ENCODE data around the gene TOX3. TPM values are rescaled to one million over a fixed set of nuclear protein-coding genes. Genes with fewer than 3 reads are reported as not detected.
A peak's percentile ranks its signal among the peaks of the same experiment; 100 is the strongest.

The TOX3 gene
- total RNA-seq, 2 donors from 2014 or later = 50.5 to 53.0 TPM

DNA sequence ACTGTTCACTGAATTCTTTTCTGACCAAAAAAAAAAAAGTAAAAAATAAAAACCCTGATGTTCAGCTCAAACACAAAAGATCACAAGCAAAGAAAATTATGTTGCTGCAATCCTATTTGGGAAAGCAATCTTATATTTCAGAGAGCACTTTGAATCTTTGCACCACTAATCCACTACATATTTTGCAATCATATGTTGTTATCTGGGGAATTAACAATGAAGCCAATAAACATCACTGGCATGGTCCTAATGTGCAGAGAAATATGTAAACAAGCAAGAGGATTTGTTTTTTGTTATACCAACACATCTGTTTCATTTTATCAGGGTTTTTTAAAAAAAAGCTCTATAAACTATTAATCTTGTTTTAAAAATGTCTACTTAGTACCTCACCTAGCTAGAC, 84.1 kb downstream of the TOX3 start:
- H3K9me3 ChIP-seq = no peaks in the 10 kb centered on the region
- H3K36me3 ChIP-seq = no peaks in the 10 kb centered on the region
- DNase-seq = no peak
- H3K27me3 ChIP-seq = no peaks in the 10 kb centered on the region
- no peak for TF ChIP-seq CTCF (IDR thresholded peaks at IDR 0.05)
- intact Hi-C loops (cut with DNase I) = no loop called here
- no peak overlapping the region for H3K9ac ChIP-seq (ENCODE audit: low read depth in 2 of 2, low read length in 2 of 2)
- H3K4me1 ChIP-seq = peaks cover 3% of the 10 kb centered on the region
- no peak overlapping the region for H3K4me3 ChIP-seq
- H3K27ac ChIP-seq = no peak overlapping the region

GRCh38 chr16:52460639-52461178, 86.2 kb downstream of the TOX3 start:
- DNase-seq = no peak
- Histone ChIP-seq H3K27me3 (no peaks in the 10 kb centered on the region), H3K4me3 (no peak overlapping the region), H3K27ac (no peak overlapping the region), H3K4me1 (peaks cover 3% of the 10 kb centered on the region), H3K36me3 (no peaks in the 10 kb centered on the region), H3K9ac (ENCODE audit: low read depth in 2 of 2, low read length in 2 of 2) (no peak overlapping the region), H3K9me3 (no peaks in the 10 kb centered on the region)
- TF ChIP-seq CTCF (IDR thresholded peaks at IDR 0.05) = no peak
- intact Hi-C loops (cut with DNase I) = no loop called here

GRCh38 chr16:52456368-52456767, 90.6 kb downstream of the TOX3 start:
- TF ChIP-seq CTCF (IDR thresholded peaks at IDR 0.05) = no peak
- Histone ChIP-seq H3K27me3 (no peaks in the 10 kb centered on the region), H3K36me3 (no peaks in the 10 kb centered on the region), H3K9me3 (no peaks in the 10 kb centered on the region), H3K4me1 (no peaks in the 10 kb centered on the region), H3K4me3 (no peak overlapping the region), H3K9ac (ENCODE audit: low read depth in 2 of 2, low read length in 2 of 2) (no peak overlapping the region), H3K27ac (no peak overlapping the region)
- intact Hi-C loops (cut with DNase I) = no loop called here
- DNase-seq = no peak

DNA sequence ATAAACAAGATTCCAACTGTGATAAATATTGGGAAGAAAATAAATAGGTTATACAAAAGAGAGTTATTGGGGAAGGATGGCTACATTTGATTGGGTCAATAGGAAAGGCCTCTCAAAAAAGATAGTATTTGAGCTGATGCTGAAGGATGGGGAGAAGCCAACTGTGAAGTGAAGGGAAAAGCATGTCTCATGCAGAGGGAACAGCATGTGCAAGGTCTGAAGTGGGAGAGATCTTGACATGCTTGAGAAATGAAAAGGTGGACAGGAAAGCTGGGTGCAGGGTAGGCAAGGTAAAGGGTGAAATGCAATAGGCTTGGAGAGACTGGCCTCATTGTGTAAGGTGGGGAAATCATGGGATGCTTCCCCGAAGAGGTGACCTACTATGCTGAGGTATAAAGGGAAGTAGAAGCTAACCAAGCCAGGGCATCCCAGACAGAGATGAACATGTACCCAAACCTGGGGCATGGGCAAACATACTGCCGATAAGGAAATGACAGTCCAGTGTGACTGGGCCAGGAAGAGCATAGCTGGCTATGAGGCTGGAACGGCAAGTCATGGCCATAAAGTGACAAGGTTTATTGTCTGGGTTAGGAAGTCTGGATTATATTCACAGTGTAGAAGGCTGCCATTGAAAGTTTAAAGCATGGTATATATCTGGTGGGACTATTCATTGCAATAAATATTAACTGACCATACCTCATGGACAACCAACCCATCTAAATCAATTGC, 91.2 kb downstream of the TOX3 start:
- no peaks in the 10 kb centered on the region for H3K36me3 ChIP-seq

GRCh38 chr16:52453644-52454043, 93.3 kb downstream of the TOX3 start:
- Histone ChIP-seq H3K36me3 (no peaks in the 10 kb centered on the region), H3K4me3 (no peak overlapping the region), H3K9me3 (no peaks in the 10 kb centered on the region), H3K27me3 (no peaks in the 10 kb centered on the region), H3K9ac (ENCODE audit: low read depth in 2 of 2, low read length in 2 of 2) (peak overlapping the region in 1 of 2 donors; percentile 28), H3K4me1 (no peaks in the 10 kb centered on the region), H3K27ac (peak overlapping the region; percentile 23)
- intact Hi-C loops (cut with DNase I) = loop anchor here (5.0 kb wide), 1 partner anchor 261 kb away; no protein-coding TSS in a partner anchor
- no peak for TF ChIP-seq CTCF (IDR thresholded peaks at IDR 0.05)
- DNase-seq = no peak

More for the DNA sequence above, 91.2 kb downstream of the TOX3 start:
- peak; percentile 45 for DNase-seq
- H3K9me3 ChIP-seq = no peaks in the 10 kb centered on the region
- H3K27me3 ChIP-seq = no peaks in the 10 kb centered on the region
- no peak overlapping the region for H3K27ac ChIP-seq
- H3K9ac ChIP-seq (ENCODE audit: low read depth in 2 of 2, low read length in 2 of 2) = no peak overlapping the region
- intact Hi-C loops (cut with DNase I) = no loop called here
- no peak for TF ChIP-seq CTCF (IDR thresholded peaks at IDR 0.05)
- H3K4me3 ChIP-seq = no peak overlapping the region
- H3K4me1 ChIP-seq = no peaks in the 10 kb centered on the region

All from colonic mucosa (tissue), 4 donors.